Measurements from ENCODE around the gene CXCL5.

DNA sequence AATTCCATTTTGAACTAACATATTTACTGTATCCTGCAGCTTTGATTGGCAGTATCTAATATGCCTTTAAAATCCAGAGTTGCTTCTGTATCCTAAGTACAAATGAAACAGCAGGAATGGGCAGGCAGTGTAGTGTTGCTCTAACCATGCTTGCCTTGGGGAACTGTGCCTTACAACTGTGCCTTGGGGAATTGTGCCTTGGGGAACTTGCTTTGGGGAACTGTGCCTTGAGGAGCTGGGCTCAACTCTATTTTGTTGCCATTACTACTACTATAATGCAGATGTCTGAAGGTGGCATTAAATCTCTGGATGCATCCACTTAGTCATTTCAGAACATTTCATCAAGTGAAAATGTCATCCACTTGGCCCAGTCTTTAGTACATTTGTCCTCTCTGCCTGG lies 33.1 kb upstream of the CXCL5 start:
- TF ChIP-seq POLR2AphosphoS5 (IDR thresholded peaks at IDR 0.05) (no peak), POLR2A (IDR thresholded peaks at IDR 0.05) (no peak), EP300 (IDR thresholded peaks at IDR 0.05) (no peak)
- TF ChIP-seq, protein P1, sequence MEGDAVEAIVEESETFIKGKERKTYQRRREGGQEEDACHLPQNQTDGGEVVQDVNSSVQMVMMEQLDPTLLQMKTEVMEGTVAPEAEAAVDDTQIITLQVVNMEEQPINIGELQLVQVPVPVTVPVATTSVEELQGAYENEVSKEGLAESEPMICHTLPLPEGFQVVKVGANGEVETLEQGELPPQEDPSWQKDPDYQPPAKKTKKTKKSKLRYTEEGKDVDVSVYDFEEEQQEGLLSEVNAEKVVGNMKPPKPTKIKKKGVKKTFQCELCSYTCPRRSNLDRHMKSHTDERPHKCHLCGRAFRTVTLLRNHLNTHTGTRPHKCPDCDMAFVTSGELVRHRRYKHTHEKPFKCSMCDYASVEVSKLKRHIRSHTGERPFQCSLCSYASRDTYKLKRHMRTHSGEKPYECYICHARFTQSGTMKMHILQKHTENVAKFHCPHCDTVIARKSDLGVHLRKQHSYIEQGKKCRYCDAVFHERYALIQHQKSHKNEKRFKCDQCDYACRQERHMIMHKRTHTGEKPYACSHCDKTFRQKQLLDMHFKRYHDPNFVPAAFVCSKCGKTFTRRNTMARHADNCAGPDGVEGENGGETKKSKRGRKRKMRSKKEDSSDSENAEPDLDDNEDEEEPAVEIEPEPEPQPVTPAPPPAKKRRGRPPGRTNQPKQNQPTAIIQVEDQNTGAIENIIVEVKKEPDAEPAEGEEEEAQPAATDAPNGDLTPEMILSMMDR (IDR thresholded peaks at IDR 0.05), result no peak
